ENCODE results near the gene PTPRN2. TPM values are rescaled to one million over a fixed set of nuclear protein-coding genes. Genes with fewer than 3 reads are reported as not detected.

Gene PTPRN2
- total and polyA plus RNA-seq, 2 of the 8 experiments (the other 6 are each of a cell fraction or from before 2014, with no cell fraction given), result 2.6 to 4.5 TPM

GRCh38 chr7:157832866-157833607 is 754.6 kb downstream of the PTPRN2 start:
- no peaks in the 10 kb centered on the region for H3K79me1 ChIP-seq (ENCODE audit: low read depth, low read length)
- no peak overlapping the region for H2BK12ac ChIP-seq (ENCODE audit: low read depth, low read length)
- no peak overlapping the region for H3K18ac ChIP-seq (ENCODE audit: extremely low read depth, low read length)
- no peak overlapping the region for H3K4me2 ChIP-seq (ENCODE audit: insufficient read depth in 1 of 2, low read depth in 2 of 2, low read length in 2 of 2)
- H4K5ac ChIP-seq (ENCODE audit: insufficient read length, low read depth, low read length), result no peak overlapping the region
- ChIA-PET POLR2A (ENCODE audit: partially characterized antibody) (no interaction called here), CTCF (ENCODE audit: partially characterized antibody) (no interaction called here)
- no peak overlapping the region for H3K23ac ChIP-seq (ENCODE audit: insufficient read length)
- no peak for DNase-seq (ENCODE audit: low read depth in 1 of 2, low spot score in 2 of 2)
- H3K23me2 ChIP-seq (ENCODE audit: low read depth, low read length), result peaks cover 3% of the 10 kb centered on the region; the same call in 1 of the 2 replicates
- H4K8ac ChIP-seq (ENCODE audit: extremely low read depth, insufficient read depth, low read length), result no peak overlapping the region; the same call in 1 of the 2 replicates
- WGBS, 2 experiments (ENCODE audit: extremely low coverage in 1 of 2, insufficient coverage in 1 of 2, insufficient read length in 1 of 2, insufficient replicate concordance in 2 of 2, low coverage in 1 of 2, low lambda C conversion rate in 2 of 2, missing lambda C conversion rate in 1 of 2), result 94% methylated on average over 35 of the region's 35 CpGs; no CpG with 5 or more reads in 1 of the 2 experiments
- no peak overlapping the region for H3K14ac ChIP-seq (ENCODE audit: insufficient read length)
- no peak overlapping the region for H2AFZ ChIP-seq (ENCODE audit: low read length)
- no peak overlapping the region for H3K9ac ChIP-seq (replicated peaks in 1 of 4; ENCODE audit: extremely low read depth in 1 of 4, low read depth in 3 of 4, low read length in 3 of 4)
- H4K20me1 ChIP-seq (replicated peaks in 1 of 2; ENCODE audit: control insufficient read depth in 1 of 2, insufficient read depth in 2 of 2, low read length in 2 of 2), result no peaks in the 10 kb centered on the region
- no peak overlapping the region for H2AK5ac ChIP-seq (ENCODE audit: low read depth, low read length)
- H2BK120ac ChIP-seq (replicated peaks; ENCODE audit: low read depth, low read length), result no peak overlapping the region
- H2BK15ac ChIP-seq (ENCODE audit: low read length), result no peak overlapping the region
- no peak overlapping the region for H2BK5ac ChIP-seq (ENCODE audit: low read depth, low read length)
- H3K27me3 ChIP-seq (replicated peaks in 1 of 4; ENCODE audit: control insufficient read depth in 3 of 4, extremely low read depth in 1 of 4, insufficient read depth in 3 of 4, low read length in 3 of 4), result no peaks in the 10 kb centered on the region; a peak in 2 of 7 replicates
- H3K36me3 ChIP-seq (ENCODE audit: control insufficient read depth in 2 of 4, insufficient read depth in 4 of 4, low read length in 3 of 4), result no peaks in the 10 kb centered on the region
- H3K4me3 ChIP-seq (ENCODE audit: extremely low read depth in 1 of 4, insufficient read depth in 2 of 4, low read depth in 3 of 4, low read length in 4 of 4), result no peak overlapping the region
- H3K56ac ChIP-seq (replicated peaks; ENCODE audit: insufficient read length, low read depth, low read length), result no peak overlapping the region
- no peak overlapping the region for H3K4ac ChIP-seq (replicated peaks; ENCODE audit: insufficient read length, low read depth, low read length)
- no peaks in the 10 kb centered on the region for H3K79me2 ChIP-seq (ENCODE audit: control insufficient read depth in 1 of 2, insufficient read depth in 2 of 2, low read length in 2 of 2)
- H4K91ac ChIP-seq (replicated peaks; ENCODE audit: insufficient read length, low read length), result no peak overlapping the region
- H3K27ac ChIP-seq (ENCODE audit: low read depth, low read length), result no peak overlapping the region
- H3K4me1 ChIP-seq (replicated peaks in 1 of 4; ENCODE audit: control insufficient read depth in 3 of 4, insufficient read depth in 4 of 4, low read length in 3 of 4), result peaks cover 0 to 16% (median 11%) of the 10 kb centered on the region in 4 experiments; a peak in 5 of 7 replicates
- no peak for FAIRE-seq
- no peak overlapping the region for H2BK20ac ChIP-seq (ENCODE audit: low read length)
- H3K9me3 ChIP-seq (ENCODE audit: insufficient read depth in 2 of 2, low read depth in 1 of 2, low read length in 1 of 2), result no peaks in the 10 kb centered on the region
- no peak for TF ChIP-seq CTBP2 (IDR thresholded peaks at IDR 0.05; ENCODE audit: borderline replicate concordance, insufficient read depth, insufficient read length, low read length)
- TF ChIP-seq SIRT6 (IDR thresholded peaks at IDR 0.05; ENCODE audit: low read length), result no peak
- no peak for TF ChIP-seq CREB1 (IDR thresholded peaks at IDR 0.05)
- no peak for TF ChIP-seq KDM5A (IDR thresholded peaks at IDR 0.05; ENCODE audit: low read length)
- no peak for TF ChIP-seq TCF12 (IDR thresholded peaks at IDR 0.05; ENCODE audit: low read depth, low read length)
- TF ChIP-seq, protein P1, sequence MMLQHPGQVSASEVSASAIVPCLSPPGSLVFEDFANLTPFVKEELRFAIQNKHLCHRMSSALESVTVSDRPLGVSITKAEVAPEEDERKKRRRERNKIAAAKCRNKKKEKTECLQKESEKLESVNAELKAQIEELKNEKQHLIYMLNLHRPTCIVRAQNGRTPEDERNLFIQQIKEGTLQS (IDR thresholded peaks at IDR 0.05; ENCODE audit: insufficient read depth, low read depth, low read length), result no peak
- no peak for TF ChIP-seq CHD1 (IDR thresholded peaks at IDR 0.05; ENCODE audit: low read depth, low read length)
- no peak for TF ChIP-seq HDAC6 (IDR thresholded peaks at IDR 0.05; ENCODE audit: low read depth, low read length)
- TF ChIP-seq RBBP5 (IDR thresholded peaks at IDR 0.05; ENCODE audit: borderline replicate concordance, low read depth, low read length), result no peak
- TF ChIP-seq SIX5 (IDR thresholded peaks at IDR 0.05; ENCODE audit: low read depth, low read length), result no peak
- TF ChIP-seq CBX5 (IDR thresholded peaks at IDR 0.05; ENCODE audit: low read depth, low read length), result no peak
- no peak for TF ChIP-seq RXRA (IDR thresholded peaks at IDR 0.05; ENCODE audit: insufficient read depth, low read depth, low read length)

Data from H1 (cell line).